Fibroblast of skin of left biceps (primary cell): ENCODE measurements around the gene CCNB2.
"Not testable (repeated sequence)": the region's sequence is repeated elsewhere in the genome, so short reads cannot be mapped to it uniquely, and the experiment has no call there.

ENCODE experiments used
- DNase-seq, 2 experiments: peaks; one replicate each; pipeline ENCODE4 v3.0.0-alpha.2; 2013; ENCODE audit warnings: low read depth in 2 of 2

The CCNB2 gene

DNA sequence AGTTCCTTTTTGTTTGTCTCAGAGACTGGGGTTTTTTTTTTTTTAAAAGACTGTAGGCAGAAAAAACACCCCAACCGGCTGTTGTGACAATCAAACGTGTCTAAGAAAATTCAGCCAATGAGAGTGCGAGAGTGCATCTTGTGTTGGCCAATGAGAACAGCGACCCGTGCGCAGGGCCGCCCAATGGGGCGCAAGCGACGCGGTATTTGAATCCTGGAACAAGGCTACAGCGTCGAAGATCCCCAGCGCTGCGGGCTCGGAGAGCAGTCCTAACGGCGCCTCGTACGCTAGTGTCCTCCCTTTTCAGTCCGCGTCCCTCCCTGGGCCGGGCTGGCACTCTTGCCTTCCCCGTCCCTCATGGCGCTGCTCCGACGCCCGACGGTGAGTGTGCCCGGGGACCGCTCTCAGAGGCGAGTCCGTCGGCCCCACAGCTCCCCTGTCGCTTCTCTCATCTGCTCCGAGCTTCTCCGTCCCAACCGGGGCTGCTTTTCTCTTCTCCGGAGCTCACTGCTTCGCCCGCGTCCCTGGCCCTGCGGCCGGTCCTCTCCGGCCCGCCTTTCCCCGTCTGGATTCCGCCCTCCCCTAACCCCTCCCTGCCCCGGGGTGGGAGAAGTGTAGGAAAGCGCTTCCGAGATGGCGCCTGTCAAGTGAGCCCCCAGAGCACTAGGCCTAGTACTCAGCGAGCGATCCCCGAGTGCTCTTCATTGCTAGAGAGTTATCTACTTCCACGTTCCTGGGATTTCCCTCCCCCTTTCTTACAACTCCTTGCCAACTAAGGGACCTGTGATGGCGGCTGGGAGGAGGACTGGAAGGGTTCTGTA is at the start of gene CCNB2:
TSS of gene CCNB2 (plus strand) at position 235 of the 821 bp plus-strand sequence. CDS start at position 358, 123 bp downstream.
- DNase-seq, result peak; percentile 76 to 81

DNA sequence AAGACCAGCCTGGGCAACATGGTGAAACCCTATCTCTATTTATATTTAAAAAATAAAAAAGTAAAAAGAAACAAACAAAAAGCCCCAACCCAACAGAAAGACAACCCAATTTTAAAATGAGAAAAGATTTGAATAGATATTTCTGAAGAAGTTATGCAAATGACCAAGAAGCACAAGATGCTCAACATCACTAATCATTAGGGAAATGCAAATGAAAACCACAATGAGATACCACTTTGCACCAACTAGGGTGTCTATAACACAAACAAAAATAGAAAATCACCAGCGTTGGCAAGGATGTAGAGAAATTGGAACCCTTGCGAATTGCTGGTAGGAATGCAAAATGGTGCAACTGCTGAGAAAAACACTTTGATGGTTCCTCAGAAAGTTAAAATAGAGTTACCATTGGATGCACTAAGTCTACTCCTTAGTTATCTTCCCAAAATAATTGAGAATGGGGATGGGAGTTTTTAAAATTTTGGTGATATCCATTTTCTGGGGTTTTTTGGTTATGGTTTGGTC is 45.8 kb upstream of the CCNB2 start:
- DNase-seq, result no peak

DNA sequence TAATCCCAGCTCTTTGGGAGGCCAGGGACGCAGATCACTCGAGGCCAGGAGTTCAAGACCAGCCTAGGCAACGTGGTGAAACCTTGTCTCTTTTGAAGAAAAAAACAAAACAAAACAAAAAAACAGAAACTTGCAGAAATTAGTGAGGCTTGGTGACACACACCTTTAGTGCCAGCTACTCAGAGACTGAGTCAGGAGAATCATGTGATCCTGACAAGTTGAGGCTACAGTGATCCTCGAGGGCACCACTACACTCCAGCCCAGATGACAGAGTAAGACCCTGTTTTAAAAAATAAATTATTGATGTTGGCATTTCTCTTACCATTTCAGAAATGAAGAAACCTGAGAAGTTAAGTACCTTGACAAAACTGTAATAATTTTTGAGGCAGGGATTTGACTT is 44.6 kb upstream of the CCNB2 start:
- DNase-seq, result no peak

DNA sequence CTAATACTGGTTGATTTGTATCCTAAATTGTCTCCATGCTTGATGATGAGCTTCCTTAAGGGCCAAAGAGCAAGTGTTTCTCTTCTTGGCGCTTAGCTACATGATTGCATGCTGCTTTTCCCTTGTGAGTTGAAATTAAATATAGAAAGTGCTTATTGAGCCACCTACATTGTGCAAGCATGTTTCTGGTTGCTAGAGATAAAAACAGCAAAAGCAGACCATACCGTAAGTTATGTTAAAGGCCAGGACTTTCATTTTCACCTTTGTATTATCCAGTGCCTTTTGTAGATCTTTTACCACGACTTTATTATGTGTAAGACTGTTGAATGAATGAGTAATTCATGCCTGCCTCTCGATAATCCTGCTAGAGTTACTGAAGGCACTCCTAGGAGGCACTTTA is 41.9 kb upstream of the CCNB2 start:
- no peak for DNase-seq

DNA sequence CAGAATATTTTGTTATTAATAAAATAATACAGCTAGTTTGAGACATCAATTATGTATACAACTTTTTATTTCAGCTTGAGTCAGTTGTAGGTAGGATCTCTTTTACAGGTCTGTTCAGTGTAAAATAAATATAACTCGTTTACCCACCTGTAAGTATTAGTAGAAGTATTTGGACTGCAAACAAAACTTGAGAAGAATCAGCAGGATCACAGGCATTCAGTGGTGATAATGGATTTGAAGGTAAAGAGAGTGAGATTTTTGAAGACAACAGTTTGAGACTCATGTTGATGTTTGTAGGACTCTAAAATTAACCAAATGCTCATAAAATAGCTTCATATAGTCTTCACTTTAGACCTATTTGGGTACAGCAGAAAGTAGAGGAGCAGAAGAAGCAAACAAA is 35.5 kb upstream of the CCNB2 start:
- DNase-seq, result no peak

DNA sequence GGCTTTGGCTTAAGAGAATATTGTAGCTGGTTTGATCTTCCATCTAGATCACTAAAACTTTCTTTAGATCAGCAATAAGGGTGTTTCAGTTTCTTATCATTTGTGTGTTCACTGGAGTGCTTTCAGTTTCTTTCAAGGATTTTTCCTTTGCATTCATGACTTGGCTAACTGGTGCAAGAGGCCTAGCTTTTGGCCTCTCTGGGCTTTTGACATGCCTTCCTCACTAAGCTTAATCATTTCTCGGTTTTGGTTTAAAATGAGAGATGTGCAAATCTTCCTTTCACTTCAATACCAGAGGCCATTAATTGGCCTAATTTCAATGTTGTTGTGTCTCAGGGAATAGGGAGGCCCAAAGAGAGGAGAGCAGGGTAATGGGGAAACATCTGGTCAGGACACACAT is 30.3 kb upstream of the CCNB2 start:
- no peak for DNase-seq

DNA sequence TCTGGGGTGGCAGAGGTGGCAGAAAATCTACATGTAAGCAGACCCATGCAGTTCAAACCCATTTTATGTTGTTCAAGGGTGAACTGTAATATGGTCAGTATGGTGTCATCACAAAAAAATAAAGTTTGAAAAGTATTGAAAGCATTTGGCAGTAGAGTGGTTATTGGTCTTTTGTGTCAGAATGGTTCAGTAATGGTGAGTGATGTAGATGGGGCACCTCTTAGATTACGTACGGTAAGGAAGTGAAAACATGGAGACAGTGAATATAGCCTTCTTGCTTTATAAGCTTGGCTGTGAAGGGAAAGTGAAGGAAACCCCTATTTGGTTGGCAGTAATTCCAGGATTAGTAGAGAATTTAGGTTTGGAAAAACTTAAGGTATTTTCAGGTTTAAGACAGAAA is 17.2 kb upstream of the CCNB2 start:
- DNase-seq, result no peak

DNA sequence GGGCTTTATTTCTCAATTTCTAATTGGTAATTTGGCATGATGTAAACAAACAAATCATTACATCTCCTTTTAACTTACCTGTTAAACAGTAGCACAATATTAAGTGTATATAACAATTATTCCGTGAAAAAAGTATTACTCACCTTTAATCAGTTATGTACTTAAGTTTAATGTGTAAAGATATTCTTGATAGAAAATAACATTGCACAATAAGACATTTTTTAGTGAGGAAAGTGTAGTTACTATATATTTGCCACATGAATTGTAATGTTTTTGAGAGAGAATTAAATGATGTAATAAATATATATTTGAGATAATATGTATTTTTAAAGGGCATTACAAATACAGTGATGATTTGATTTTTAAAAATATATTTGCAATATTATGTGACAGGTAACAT is 10.9 kb upstream of the CCNB2 start:
- DNase-seq, result no peak

DNA sequence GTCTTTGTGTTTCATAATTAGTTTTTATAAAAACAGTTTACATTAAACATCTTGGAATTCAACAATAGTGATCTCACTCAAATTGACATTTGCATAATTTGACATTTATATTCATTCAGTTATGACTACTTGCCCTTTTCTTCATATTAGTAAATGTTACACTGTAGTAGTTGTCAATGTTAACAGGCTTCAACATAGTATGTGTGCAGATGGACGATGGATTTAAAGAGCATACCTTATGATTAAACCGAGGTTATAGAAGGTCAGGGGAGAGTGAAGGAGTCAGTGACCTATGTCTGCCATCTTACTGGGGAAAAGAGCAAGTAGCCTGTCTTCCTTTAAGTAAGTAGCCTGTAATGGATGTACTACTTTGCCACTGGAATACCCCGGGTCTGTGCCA is 8.5 kb upstream of the CCNB2 start:
- no peak for DNase-seq

DNA sequence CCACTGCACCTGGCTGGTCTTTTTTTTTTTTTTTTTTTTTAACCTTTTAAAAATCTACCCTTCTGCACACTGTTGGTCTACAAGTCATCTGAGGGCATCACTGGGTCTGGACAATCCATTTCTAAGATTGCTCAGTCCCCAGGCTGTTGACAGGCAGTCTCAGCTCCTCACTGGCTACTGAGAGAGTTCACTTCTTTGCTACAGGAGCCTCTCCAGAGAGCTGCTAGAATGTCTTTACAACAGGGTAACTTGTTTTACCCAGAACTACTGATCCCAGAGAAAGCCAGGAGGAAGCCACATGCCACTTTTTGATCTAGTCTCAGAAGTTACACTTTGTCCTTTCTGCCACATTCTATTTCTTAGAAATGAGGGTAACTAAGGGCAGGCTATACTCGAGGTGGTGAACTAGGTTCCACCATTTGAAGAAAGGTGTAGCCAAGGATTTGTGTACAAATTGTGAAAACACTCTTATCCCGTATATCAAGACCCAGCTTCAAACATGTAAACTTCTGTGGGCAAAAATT is 5.7 kb upstream of the CCNB2 start:
- DNase-seq, result no peak

DNA sequence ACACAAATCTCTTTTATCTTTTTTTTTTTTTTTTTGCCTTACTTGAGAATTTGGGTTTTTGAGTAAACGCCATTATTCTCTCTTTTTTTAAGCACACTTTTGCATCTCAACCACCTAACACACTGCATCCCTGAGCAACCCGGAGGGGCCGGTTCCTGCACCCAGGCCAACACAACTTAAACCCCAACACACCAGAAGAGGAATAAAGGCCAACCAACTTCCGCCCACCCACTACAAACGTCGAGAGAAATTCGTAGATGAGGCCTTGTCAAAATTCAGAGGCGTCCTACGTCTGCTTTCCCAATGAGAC is 389 bp upstream of the CCNB2 start:
- no peak for DNase-seq

DNA sequence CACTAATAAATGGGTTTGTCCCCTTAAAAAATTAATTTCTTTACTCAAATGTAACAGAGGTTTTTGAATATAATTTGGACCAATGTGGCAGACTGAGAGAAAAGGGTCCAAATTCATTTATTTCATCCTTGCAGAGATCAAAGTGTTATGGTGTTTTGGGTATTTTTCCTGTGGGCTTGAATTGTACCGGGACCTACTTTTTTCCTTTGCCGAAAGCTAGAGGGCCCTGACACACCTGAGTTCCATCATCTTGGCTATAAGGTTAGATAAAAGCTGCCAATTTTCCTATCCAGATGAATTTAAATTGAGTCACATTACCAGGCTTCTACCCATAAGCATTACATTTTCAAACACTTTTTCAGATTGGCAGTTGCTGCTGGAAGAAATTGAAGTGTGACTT is 908 bp downstream of the CCNB2 start:
- no peak for DNase-seq

DNA sequence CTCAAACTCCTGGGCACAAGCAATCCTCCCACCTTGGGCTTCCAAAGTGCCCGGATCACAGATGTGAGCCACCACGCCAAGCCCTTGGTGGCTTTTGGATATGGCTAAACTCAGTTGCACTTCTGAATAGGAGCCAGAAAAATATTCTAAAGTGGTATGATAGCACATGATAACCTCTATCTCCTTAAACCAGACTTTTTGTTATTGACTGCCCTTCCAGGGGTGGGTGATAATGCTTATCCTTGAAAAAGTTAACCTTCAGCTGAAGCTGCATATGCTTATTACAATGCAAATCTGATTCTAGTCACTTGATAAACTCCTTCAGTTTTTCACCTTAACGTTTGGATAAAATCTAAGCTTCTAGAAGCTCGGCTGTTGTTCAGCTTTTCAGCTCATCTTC is 6.3 kb downstream of the CCNB2 start:
- DNase-seq, result no peak

DNA sequence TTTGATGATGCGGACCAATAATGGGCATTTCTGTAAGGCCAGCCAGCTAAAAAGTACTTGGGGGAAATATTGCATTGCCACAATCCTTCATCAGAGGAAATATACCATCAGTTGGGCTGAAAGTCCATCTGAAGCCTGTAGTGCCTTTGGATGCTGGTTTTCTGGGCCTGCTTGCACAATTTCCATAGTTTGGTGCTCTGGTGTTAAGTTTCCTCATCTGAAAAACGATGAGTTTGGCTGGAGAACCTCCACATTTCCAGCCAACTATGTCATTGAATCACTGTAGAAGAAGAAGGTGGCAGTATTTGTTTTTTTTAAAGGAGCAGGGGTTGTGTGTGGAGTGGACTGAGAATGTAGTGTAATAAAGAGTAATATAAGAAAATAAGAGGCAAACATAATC is 10.1 kb downstream of the CCNB2 start:
- DNase-seq, result no peak

DNA sequence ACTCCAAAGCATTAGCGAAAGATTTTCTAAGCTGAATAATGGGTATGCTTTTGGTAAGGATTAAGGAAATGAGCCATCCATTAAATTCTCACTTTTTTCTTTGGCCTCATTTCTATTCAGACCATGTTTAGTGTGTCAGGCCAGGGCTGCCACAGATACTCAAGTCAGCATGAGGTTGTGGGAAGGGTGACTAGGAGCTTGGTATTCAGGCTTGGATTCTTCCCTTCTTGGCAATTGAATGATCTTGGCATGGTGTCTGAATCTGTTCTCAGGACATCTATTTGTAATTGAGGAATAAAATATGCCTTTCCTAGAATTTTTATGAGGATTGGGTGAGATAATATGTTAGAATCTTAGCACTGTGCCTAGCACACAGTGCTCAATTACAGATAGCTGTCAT is 11.2 kb downstream of the CCNB2 start:
- DNase-seq, result no peak

DNA sequence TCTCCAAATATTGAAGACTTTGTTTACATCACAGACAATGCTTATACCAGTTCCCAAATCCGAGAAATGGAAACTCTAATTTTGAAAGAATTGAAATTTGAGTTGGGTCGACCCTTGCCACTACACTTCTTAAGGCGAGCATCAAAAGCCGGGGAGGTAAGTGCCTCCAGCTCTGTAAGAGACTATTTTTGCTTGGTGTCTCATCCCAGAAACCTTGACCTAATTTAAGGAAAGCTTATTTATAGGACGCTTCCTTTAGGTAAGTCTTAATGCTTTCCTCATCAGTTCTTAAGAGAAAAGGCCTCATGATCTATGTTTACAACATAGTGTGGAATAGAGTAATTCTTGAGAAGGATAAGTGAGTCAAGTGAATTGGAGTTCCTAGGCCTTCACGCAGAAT is 11.8 kb downstream of the CCNB2 start:
- no peak for DNase-seq

DNA sequence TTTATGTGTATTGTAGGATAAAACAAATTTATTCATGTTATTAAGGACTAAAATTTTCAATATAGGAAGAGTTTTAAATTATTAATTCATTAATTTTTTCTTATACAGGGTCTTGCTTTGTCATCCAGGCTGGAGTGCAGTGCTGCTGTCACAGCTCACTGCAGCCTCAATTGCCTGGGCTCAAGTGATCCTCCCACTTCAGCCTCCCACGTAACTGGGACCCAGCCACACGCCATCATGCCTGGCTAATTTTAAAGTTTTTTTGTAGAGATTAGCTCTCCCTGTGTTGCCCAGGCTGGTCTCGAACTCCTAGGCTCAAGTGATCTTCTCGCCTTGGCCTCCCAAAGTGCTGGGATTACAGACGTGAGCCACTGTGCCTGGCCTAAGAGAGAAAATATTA is 14.7 kb downstream of the CCNB2 start:
- no peak for DNase-seq

DNA sequence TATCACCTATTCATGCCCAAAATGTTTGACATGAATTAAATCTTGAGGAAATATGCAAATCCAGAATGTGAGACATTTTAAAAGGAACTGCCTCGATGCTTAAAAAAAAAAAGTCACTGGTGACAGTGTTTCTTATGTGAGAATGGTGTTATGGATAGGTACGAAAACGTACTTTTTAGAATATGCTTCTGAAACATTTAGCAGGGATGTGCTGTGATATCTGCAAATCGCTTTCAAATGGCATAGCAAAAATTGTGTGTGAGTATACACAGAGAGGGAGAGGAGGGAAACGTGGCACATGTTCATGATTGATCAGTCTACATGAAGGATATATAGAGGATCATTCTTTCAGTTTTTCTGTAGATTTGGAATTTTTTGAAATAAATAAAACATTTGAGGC is 16.0 kb downstream of the CCNB2 start:
- DNase-seq, result no peak

DNA sequence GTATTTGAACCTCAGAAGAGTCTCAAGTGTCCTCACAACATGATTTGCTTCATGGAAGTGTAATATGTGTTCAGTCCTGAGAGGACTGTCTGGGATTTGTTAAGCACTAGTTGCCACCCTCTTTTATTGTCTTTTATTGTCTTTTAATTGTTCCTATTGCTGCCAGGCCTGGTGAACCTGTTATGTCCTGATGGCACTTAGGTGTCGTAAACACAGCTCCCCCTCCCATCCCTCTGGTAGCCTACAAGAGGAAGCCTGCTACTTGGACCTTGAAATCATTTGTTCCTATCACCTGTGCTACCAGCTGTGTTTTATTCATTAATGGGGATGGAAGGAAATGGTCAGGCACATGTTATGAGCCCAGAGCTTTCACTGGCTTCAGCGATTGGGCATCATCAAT is 19.3 kb downstream of the CCNB2 start:
- DNase-seq, result no peak

DNA sequence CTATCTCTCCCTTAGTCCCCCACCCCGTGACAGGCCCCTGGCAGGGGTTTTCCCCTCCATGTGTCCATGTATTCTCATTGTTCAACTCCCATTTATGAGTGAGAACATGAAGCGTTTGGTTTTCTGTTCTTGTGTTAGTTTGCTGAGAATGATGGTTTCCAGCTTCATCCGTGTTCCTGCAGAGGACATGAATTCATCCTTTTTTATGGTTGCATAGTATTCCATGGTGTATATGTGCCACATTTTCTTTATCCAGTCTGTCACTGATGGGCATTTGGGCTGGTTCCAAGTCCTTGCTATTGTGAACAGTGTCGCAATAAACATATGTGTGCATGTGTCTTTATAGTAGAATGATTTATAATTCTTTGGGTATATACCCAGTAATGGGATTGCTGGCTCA is 20.7 kb downstream of the CCNB2 start:
- not testable (repeated sequence) for DNase-seq

DNA sequence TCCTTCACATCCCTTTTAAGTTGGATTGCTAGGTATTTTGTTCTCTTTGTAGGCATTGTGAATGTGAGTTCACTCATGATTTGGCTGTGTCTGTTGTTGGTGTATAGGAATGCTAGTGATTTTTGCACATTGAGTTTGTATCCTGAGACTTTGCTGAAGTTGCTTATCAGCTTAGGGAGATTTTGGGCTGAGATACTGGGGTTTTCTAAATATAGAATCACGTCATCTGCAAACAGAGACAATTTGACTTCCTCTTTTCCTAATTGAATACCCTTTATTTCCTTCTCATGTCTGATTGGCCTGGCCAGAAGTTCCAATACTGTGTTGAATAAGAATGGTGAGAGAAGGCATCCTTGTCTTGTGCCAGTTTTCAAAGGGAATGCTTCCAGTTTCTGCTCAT is 22.3 kb downstream of the CCNB2 start:
- not testable (repeated sequence) for DNase-seq

DNA sequence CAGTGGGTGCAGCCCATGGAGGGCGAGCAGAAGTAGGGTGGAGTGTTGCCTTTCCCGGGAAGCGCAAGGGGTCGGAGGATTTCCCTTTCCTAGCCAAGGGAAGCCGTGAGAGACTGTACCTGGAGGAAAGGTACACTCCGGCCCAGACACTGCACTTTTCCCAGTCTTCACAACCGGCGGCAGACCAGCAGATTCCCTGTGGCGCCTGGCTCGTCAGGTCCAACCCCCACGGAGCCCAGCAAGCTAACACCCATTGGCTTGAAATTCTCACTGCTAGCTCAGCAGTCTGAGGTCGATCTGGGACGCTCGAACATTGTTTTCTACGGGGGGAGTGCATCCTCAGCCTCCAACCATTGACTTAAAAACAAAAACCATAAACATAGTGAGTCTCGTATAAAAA is 26.5 kb downstream of the CCNB2 start:
- DNase-seq, result no peak

DNA sequence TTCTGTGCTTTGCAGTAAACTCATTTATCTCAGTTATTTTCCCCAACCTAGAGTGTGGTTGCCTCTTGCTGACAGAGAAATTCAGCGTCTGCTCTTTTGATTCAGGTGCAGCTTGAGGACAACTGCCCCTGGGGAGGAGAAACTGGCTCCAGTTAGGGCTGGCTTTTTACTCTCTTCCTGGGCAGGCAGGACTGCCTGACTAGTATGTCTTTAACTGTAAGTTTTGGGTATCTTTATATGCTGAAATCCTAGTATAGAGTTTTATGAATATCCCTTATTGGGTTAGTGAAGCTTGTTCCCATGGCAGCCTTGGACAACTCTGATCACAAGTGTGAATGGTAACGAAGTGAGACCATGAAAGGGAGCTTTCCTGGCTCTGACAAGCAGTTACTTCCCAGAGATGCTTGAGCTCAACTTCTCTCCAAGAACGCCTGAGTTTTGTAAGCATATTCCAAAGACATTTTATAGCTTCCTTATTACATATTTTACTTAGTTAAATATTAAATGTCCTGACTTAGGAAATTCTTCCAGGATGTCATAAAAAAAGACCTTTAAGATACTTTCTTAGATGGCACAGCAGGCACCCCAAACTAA is 27.1 kb downstream of the CCNB2 start:
- DNase-seq, result no peak
